Sigmoid colon (tissue), 4 donors: ENCODE data around the gene FAM3B.

Source experiments
- CTCF ChIP-seq, 4 experiments: fragments of 450-650 bp in 3 of 4; fragments of 200-600 bp in 1 of 4; IDR thresholded peaks; one replicate each; pipeline ENCODE4 v1.5.1; 2016 to 2019; ENCODE audit warnings: antibody characterized with exemption in 4 of 4, mild to moderate bottlenecking in 3 of 4, moderate library complexity in 2 of 4
- POLR2A ChIP-seq, 2 donors: fragments of 450-650 bp; IDR thresholded peaks; one replicate each; pipeline ENCODE4 v1.6.1; 2016; ENCODE audit warnings: antibody characterized with exemption in 2 of 2, mild to moderate bottlenecking in 2 of 2, moderate library complexity in 2 of 2
- POLR2AphosphoS5 ChIP-seq, 4 donors: sonication (generic); formaldehyde crosslinking; IDR thresholded peaks; one replicate each; pipeline ENCODE4 v1.6.1; 2017; ENCODE audit warnings: antibody characterized with exemption in 4 of 4

- TF ChIP-seq CTCF (IDR thresholded peaks at IDR 0.05): no peak
- no peak for TF ChIP-seq POLR2A (IDR thresholded peaks at IDR 0.05)
- no peak for TF ChIP-seq POLR2AphosphoS5 (IDR thresholded peaks at IDR 0.05)
Observed at GRCh38 chr21:41367301-41367944, 50.8 kb downstream of the FAM3B start.
